Kidney (tissue), 14 donors: ENCODE measurements around the gene CCDC102B. TPM values are rescaled to one million over a fixed set of nuclear protein-coding genes. Genes with fewer than 3 reads are reported as not detected.

ENCODE experiments used
- DNase-seq, 5 donors: peaks; one replicate each; pipeline ENCODE4 v3.0.0-alpha.2; 2013 to 2020
- FAIRE-seq: peaks from 2 replicates; lab custom pipeline; 2012; peaks lifted over from hg19 to GRCh38; lab: Jason Lieb, UNC
- H3K27ac ChIP-seq, 2 donors: one replicate each; pipeline ENCODE4 v1.7.0; 2013; ENCODE audit warnings: low read depth in 2 of 2, low read length in 2 of 2, inconsistent platforms in 1 of 2
- H3K27me3 ChIP-seq: one replicate; pipeline ENCODE4 v1.7.1; 2013; ENCODE audit warnings: low read length, inconsistent platforms; ENCODE audit not compliant: control insufficient read depth, insufficient read depth
- H3K36me3 ChIP-seq, 3 donors: one replicate each; pipeline versions ENCODE4 v1.7.0 to v1.7.1; 2013; ENCODE audit warnings: low read length in 3 of 3, control low read depth in 1 of 3, inconsistent platforms in 1 of 3; ENCODE audit not compliant: insufficient read depth in 3 of 3, control insufficient read depth in 2 of 3
- H3K4me1 ChIP-seq, 3 donors: one replicate each; pipeline versions ENCODE4 v1.7.0 to v1.7.1; 2013; ENCODE audit warnings: low read length in 3 of 3, inconsistent platforms in 1 of 3, low read depth in 1 of 3; ENCODE audit not compliant: control insufficient read depth in 2 of 3, insufficient read depth in 2 of 3
- H3K4me3 ChIP-seq, 3 donors: one replicate each; pipeline versions ENCODE4 v1.7.0 to v1.8.1; 2013; ENCODE audit warnings: low read length in 3 of 3, control low read depth in 1 of 3, inconsistent platforms in 1 of 3
- H3K9ac ChIP-seq, 3 donors: one replicate each; pipeline versions ENCODE4 v1.7.0 to v1.7.1; 2013; ENCODE audit warnings: low read length in 3 of 3, control low read depth in 1 of 3, inconsistent platforms in 1 of 3
- H3K9me3 ChIP-seq, 3 donors: one replicate each; pipeline versions ENCODE4 v1.7.0 to v1.7.1; 2013; ENCODE audit warnings: low read length in 3 of 3, control low read depth in 1 of 3, inconsistent platforms in 1 of 3; ENCODE audit not compliant: control insufficient read depth in 2 of 3, insufficient read depth in 1 of 3
- intact Hi-C: fragments of 100-400 bp; cut with DNase I; formaldehyde crosslinking; loops from one replicate; pipeline ENCODE4 v1.11.1; 2022
- polyA plus RNA-seq: library from polyadenylated mRNA; stranded (reverse); fragments of 350-450 nt; fragmentation: Illumina TruSeq; extraction: RNeasy Lipid Tissue Mini Kit (QIAGEN cat#74804); gene quantifications from one replicate; pipeline ENCODE4 v1.2.3, GENCODE V29; 2014; ENCODE audit warnings: low read depth, low replicate concordance; ENCODE audit not compliant: insufficient read depth
- total RNA-seq: library from RNA; stranded (reverse); fragmentation: NEBNext Ultra II Directional; extraction: Animal tissue kit (Norgen Biotek cat#: 25700); gene quantifications from one replicate; pipeline ENCODE4 v1.2.1, GENCODE V29; 2021
- TF ChIP-seq, protein P1 (sequence below): IDR thresholded peaks from 3 replicates; pipeline ENCODE4 v1.5.1; 2012; ENCODE audit warnings: mild to moderate bottlenecking, moderate library complexity, borderline replicate concordance; ENCODE audit not compliant: insufficient read depth; ENCODE audit errors: extremely low read depth
- donor health status: control.
- donor health status: control.
- donor health status: control.
- donor health status: control.
- donor health status: control.
- donor health status: DM: yes; HTN: yes; CAD: no.
- donor health status: Normal renal cell carcinoma (clear cell type).

Gene CCDC102B
- total and polyA plus RNA-seq, 2 donors from 2014 or later = 3.6 to 6.8 TPM

DNA sequence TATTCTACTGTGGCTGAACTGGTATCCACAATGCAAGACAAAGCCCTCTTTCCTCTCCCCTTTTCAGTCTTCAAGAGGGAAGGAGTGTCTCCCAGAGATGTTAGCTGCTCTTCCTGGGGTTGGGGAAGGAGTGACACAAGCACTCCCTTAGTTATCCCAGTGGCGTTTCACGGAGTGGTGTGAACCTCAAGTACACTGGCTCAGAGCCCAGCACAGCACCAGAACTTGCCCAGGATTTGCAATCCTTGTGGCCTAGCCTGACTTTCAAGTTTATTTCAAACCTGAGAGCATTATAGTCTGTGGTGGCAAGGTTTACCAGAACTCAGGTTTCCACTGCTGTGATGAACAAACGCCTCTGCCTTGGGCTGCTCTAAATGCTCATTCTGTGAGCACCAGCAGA is 162.5 kb downstream of the CCDC102B start:
- intact Hi-C loops = no loop called here
- TF ChIP-seq, protein P1, sequence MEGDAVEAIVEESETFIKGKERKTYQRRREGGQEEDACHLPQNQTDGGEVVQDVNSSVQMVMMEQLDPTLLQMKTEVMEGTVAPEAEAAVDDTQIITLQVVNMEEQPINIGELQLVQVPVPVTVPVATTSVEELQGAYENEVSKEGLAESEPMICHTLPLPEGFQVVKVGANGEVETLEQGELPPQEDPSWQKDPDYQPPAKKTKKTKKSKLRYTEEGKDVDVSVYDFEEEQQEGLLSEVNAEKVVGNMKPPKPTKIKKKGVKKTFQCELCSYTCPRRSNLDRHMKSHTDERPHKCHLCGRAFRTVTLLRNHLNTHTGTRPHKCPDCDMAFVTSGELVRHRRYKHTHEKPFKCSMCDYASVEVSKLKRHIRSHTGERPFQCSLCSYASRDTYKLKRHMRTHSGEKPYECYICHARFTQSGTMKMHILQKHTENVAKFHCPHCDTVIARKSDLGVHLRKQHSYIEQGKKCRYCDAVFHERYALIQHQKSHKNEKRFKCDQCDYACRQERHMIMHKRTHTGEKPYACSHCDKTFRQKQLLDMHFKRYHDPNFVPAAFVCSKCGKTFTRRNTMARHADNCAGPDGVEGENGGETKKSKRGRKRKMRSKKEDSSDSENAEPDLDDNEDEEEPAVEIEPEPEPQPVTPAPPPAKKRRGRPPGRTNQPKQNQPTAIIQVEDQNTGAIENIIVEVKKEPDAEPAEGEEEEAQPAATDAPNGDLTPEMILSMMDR = no peak
- H3K9me3 ChIP-seq = no peaks in the 10 kb centered on the region
- H3K9ac ChIP-seq = no peak overlapping the region
- FAIRE-seq (no peak), DNase-seq (no peak)
- H3K4me3 ChIP-seq = no peak overlapping the region
- H3K27ac ChIP-seq = no peak overlapping the region
- no peaks in the 10 kb centered on the region for H3K4me1 ChIP-seq
- no peaks in the 10 kb centered on the region for H3K36me3 ChIP-seq
- H3K27me3 ChIP-seq = no peaks in the 10 kb centered on the region

DNA sequence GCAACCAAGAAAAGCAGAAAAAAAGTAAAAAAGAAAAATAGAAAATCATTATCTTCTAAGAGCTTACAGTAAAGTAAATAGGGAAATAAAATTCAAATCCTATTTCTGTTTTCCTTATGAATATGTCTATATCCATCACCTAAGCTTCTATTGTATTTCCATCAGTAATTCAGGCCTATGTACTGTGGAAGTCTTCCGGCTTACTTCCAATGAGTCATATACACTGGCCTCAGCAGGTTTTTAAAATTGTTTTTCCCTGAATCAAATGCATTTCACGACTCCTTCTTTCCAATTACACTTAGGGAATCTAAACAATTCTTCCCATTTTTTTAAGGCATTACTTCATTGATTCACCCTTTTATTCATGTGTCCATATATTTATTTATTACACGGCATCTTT is 164.7 kb downstream of the CCDC102B start:
- no peak for FAIRE-seq

DNA sequence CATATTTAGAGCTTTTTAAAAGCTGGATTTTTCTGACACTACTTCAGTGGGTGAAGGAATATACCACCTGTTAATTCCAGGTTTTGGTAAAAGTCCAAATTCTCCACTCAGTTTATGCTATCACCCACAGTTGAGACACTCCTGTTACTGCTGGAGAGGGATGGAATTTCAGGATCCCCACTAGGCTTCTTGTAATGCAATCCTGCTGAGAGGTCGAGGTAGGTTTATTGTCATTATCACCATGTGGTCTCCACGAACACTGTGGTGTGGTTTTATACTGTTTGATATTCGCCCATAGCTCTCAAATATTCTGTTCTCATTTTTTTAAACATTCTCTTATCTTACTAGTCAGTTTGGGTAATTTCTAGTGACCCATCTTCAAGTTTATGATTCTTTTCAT is 167.9 kb downstream of the CCDC102B start:
- Histone ChIP-seq H3K36me3 (no peaks in the 10 kb centered on the region), H3K9ac (no peak overlapping the region), H3K27ac (no peak overlapping the region), H3K27me3 (no peaks in the 10 kb centered on the region), H3K9me3 (no peaks in the 10 kb centered on the region), H3K4me3 (no peak overlapping the region), H3K4me1 (no peaks in the 10 kb centered on the region)
- TF ChIP-seq, protein P1 = no peak
- FAIRE-seq = no peak
- intact Hi-C loops = no loop called here
- DNase-seq = no peak

More for the DNA sequence above, 164.7 kb downstream of the CCDC102B start:
- no peak for DNase-seq
- Histone ChIP-seq H3K27me3 (no peaks in the 10 kb centered on the region), H3K4me1 (no peaks in the 10 kb centered on the region), H3K27ac (no peak overlapping the region), H3K9me3 (no peaks in the 10 kb centered on the region), H3K9ac (no peak overlapping the region), H3K4me3 (no peak overlapping the region), H3K36me3 (no peaks in the 10 kb centered on the region)
- TF ChIP-seq, protein P1 = no peak
- intact Hi-C loops = no loop called here

DNA sequence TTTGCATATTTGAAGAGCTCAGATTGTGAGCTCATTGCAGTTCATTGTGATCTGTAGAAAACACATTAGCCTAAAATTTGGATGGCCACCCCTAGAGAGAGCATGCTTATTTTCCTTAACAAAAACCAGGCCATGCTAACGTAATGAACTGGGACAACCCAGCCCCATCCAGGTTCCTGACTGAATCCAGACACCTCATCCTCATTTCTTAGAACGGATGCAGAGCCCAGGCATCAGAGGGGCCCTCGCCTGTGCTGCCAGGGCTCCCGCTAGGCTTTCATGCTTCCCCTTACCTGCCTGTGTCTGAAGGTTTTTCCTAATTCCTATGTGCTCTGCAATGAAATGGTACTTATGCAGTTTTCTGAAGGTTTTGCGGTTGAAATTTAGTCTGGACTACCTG is 171.1 kb downstream of the CCDC102B start:
- Histone ChIP-seq H3K4me3 (no peak overlapping the region), H3K36me3 (no peaks in the 10 kb centered on the region), H3K9me3 (no peaks in the 10 kb centered on the region), H3K4me1 (no peaks in the 10 kb centered on the region), H3K27me3 (no peaks in the 10 kb centered on the region), H3K9ac (no peak overlapping the region), H3K27ac (no peak overlapping the region)
- TF ChIP-seq, protein P1 = no peak
- intact Hi-C loops = no loop called here
- DNase-seq (no peak), FAIRE-seq (no peak)
